Measurements from ENCODE around the gene CFAP46. TPM values are rescaled to one million over a fixed set of nuclear protein-coding genes. Genes with fewer than 3 reads are reported as not detected.

CFAP46 gene
- total RNA-seq, 2 experiments from 2014 or later = not detected

GRCh38 chr10:132988988-132989387, 46.6 kb upstream of the CFAP46 start:
- H3K4me1 ChIP-seq (ENCODE audit: insufficient read depth, low read length, poor library complexity, severe bottlenecking) = no peaks in the 10 kb centered on the region
- no TSS peak for BruUV-seq (replicated peaks)
- no peak overlapping the region for H3K4me3 ChIP-seq (ENCODE audit: low read depth, low read length, poor library complexity, severe bottlenecking)
- H3K9me3 ChIP-seq (ENCODE audit: low read length) = no peaks in the 10 kb centered on the region
- TF ChIP-seq CTCF (conservative IDR thresholded peaks at IDR 0.05; ENCODE audit: low read length) (no peak), EZH2phosphoT487 (IDR thresholded peaks at IDR 0.05; ENCODE audit: borderline replicate concordance, low read depth, low read length) (no peak)
- H3K4me2 ChIP-seq (ENCODE audit: low read length) = no peak overlapping the region
- no peak overlapping the region for H3K27ac ChIP-seq (ENCODE audit: low read depth, low read length, poor library complexity, severe bottlenecking)
- ChIA-PET CTCF (ENCODE audit: unreplicated experiment) (interaction anchor here (0.5 to 0.6 kb wide), 2 partner anchors 293 to 565 kb away, joined by 3 read pairs; no protein-coding TSS in a partner anchor), POLR2A (no interaction called here)
- H3K9me2 ChIP-seq (ENCODE audit: insufficient read depth, low read length) = no peaks in the 10 kb centered on the region
- no peaks in the 10 kb centered on the region for H4K20me1 ChIP-seq (ENCODE audit: insufficient read depth, low read length)
- DNase-seq (ENCODE audit: low spot score) = no peak
- H2AFZ ChIP-seq (ENCODE audit: low read length) = no peak overlapping the region
- intact Hi-C loops (cut with micrococcal nuclease; ENCODE audit: unreplicated experiment) = no loop called here
- H3K79me2 ChIP-seq (ENCODE audit: insufficient read depth, low read depth, low read length) = no peaks in the 10 kb centered on the region
- H3K36me3 ChIP-seq (ENCODE audit: insufficient read depth, low read length) = no peaks in the 10 kb centered on the region

- Histone ChIP-seq H3K79me2 (ENCODE audit: insufficient read depth, low read depth, low read length) (no peaks in the 10 kb centered on the region), H3K36me3 (ENCODE audit: insufficient read depth, low read length) (no peaks in the 10 kb centered on the region), H3K9me3 (ENCODE audit: low read length) (no peaks in the 10 kb centered on the region), H2AFZ (ENCODE audit: low read length) (no peak overlapping the region), H4K20me1 (ENCODE audit: insufficient read depth, low read length) (no peaks in the 10 kb centered on the region), H3K4me1 (ENCODE audit: insufficient read depth, low read length, poor library complexity, severe bottlenecking) (no peaks in the 10 kb centered on the region), H3K4me3 (ENCODE audit: low read depth, low read length, poor library complexity, severe bottlenecking) (no peak overlapping the region), H3K27ac (ENCODE audit: low read depth, low read length, poor library complexity, severe bottlenecking) (no peak overlapping the region), H3K9me2 (ENCODE audit: insufficient read depth, low read length) (no peaks in the 10 kb centered on the region), H3K4me2 (ENCODE audit: low read length) (no peak overlapping the region)
- no peak for DNase-seq (ENCODE audit: low spot score)
- intact Hi-C loops (cut with micrococcal nuclease; ENCODE audit: unreplicated experiment) = no loop called here
- no peak for TF ChIP-seq CTCF (conservative IDR thresholded peaks at IDR 0.05; ENCODE audit: low read length)
- no peak for TF ChIP-seq EZH2phosphoT487 (IDR thresholded peaks at IDR 0.05; ENCODE audit: borderline replicate concordance, low read depth, low read length)
- ChIA-PET CTCF (ENCODE audit: unreplicated experiment) (interaction anchor here (0.6 kb wide), 1 partner anchor 564 kb away, joined by 3 read pairs; no protein-coding TSS in a partner anchor), POLR2A (no interaction called here)
- no TSS peak for BruUV-seq (replicated peaks)
Observed at GRCh38 chr10:132987671-132988571, 45.6 kb upstream of the CFAP46 start.

GRCh38 chr10:132986978-132987377, 44.6 kb upstream of the CFAP46 start:
- intact Hi-C loops (cut with micrococcal nuclease; ENCODE audit: unreplicated experiment) = no loop called here
- no peak for DNase-seq (ENCODE audit: low spot score)
- Histone ChIP-seq H3K4me2 (ENCODE audit: low read length) (no peak overlapping the region), H3K4me1 (ENCODE audit: insufficient read depth, low read length, poor library complexity, severe bottlenecking) (no peaks in the 10 kb centered on the region), H4K20me1 (ENCODE audit: insufficient read depth, low read length) (no peaks in the 10 kb centered on the region), H3K79me2 (ENCODE audit: insufficient read depth, low read depth, low read length) (no peaks in the 10 kb centered on the region), H3K27ac (ENCODE audit: low read depth, low read length, poor library complexity, severe bottlenecking) (no peak overlapping the region), H3K36me3 (ENCODE audit: insufficient read depth, low read length) (no peaks in the 10 kb centered on the region), H3K9me2 (ENCODE audit: insufficient read depth, low read length) (no peaks in the 10 kb centered on the region), H3K9me3 (ENCODE audit: low read length) (no peaks in the 10 kb centered on the region), H2AFZ (ENCODE audit: low read length) (no peak overlapping the region), H3K4me3 (ENCODE audit: low read depth, low read length, poor library complexity, severe bottlenecking) (no peak overlapping the region)
- ChIA-PET CTCF (ENCODE audit: unreplicated experiment) (no interaction called here), POLR2A (no interaction called here)
- no peak for TF ChIP-seq EZH2phosphoT487 (IDR thresholded peaks at IDR 0.05; ENCODE audit: borderline replicate concordance, low read depth, low read length)
- no peak for TF ChIP-seq CTCF (conservative IDR thresholded peaks at IDR 0.05; ENCODE audit: low read length)
- BruUV-seq (replicated peaks) = no TSS peak
